OCI-LY1 (cell line): Measurements from ENCODE around the gene LSMEM2.

Experiments used
- H2AFZ ChIP-seq: fragments of 200-600 bp; sonication (generic), shearing (Covaris generic); 2 replicates; pipeline ENCODE4 v1.6.0; 2014; ENCODE audit warnings: antibody characterized with exemption, mild to moderate bottlenecking, low read length
- H3F3A ChIP-seq: fragments of 200-600 bp; sonication (generic), shearing (Covaris generic); 2 replicates; pipeline ENCODE4 v1.6.0; 2014; ENCODE audit warnings: mild to moderate bottlenecking, antibody characterized with exemption, low read length, moderate library complexity; ENCODE audit not compliant: insufficient read depth
- H3K27ac ChIP-seq: fragments of 200-600 bp; sonication (generic); 2 replicates; pipeline ENCODE4 v1.5.1; 2014; ENCODE audit warnings: low read length, mixed run types, mild to moderate bottlenecking, low read depth; ENCODE audit not compliant: poor library complexity, severe bottlenecking
- H3K27me3 ChIP-seq: fragments of 200-600 bp; sonication (generic); 2 replicates; pipeline ENCODE4 v1.6.0; 2014; ENCODE audit warnings: antibody characterized with exemption, mild to moderate bottlenecking, low read length, moderate library complexity; ENCODE audit not compliant: insufficient read depth
- H3K36me3 ChIP-seq: fragments of 200-600 bp; sonication (generic); 2 replicates; pipeline ENCODE4 v1.6.1; 2014; ENCODE audit warnings: mild to moderate bottlenecking, antibody characterized with exemption, low read length, moderate library complexity, mixed read lengths; ENCODE audit not compliant: insufficient read depth
- H3K4me1 ChIP-seq: fragments of 200-600 bp; sonication (generic); 2 replicates; pipeline ENCODE4 v1.5.1; 2014; ENCODE audit warnings: mild to moderate bottlenecking, low read length, moderate library complexity; ENCODE audit not compliant: insufficient read depth, severe bottlenecking
- H3K4me2 ChIP-seq: fragments of 200-600 bp; sonication (generic), shearing (Covaris generic); 2 replicates; pipeline ENCODE4 v1.6.1; 2014; ENCODE audit warnings: low read length
- H3K4me3 ChIP-seq: fragments of 200-600 bp; sonication (generic); 2 replicates; pipeline ENCODE4 v1.5.1; 2014; ENCODE audit warnings: low read length, low read depth, mild to moderate bottlenecking, mixed read lengths; ENCODE audit not compliant: poor library complexity, severe bottlenecking
- H3K79me2 ChIP-seq: fragments of 200-600 bp; shearing (Covaris generic); 2 replicates; pipeline ENCODE4 v1.6.1; 2016; ENCODE audit warnings: mixed run types, low read length, mixed read lengths; ENCODE audit not compliant: insufficient read depth
- H3K9ac ChIP-seq: fragments of 200-600 bp; sonication (generic), shearing (Covaris generic); 2 replicates; pipeline ENCODE4 v1.6.1; 2014; ENCODE audit warnings: mild to moderate bottlenecking, low read length, mixed read lengths
- H3K9me2 ChIP-seq: fragments of 200-600 bp; sonication (generic), shearing (Covaris generic); 2 replicates; pipeline ENCODE4 v1.6.1; 2014; ENCODE audit warnings: low read depth, mild to moderate bottlenecking, low read length, mixed read lengths
- H3K9me3 ChIP-seq: fragments of 200-600 bp; shearing (Covaris generic); 2 replicates; pipeline ENCODE4 v1.6.1; 2014; ENCODE audit warnings: low read length, mixed read lengths
- H4K20me1 ChIP-seq: fragments of 200-600 bp; sonication (generic), shearing (Covaris generic); 2 replicates; pipeline ENCODE4 v1.6.0; 2016; ENCODE audit warnings: mild to moderate bottlenecking, low read length; ENCODE audit not compliant: insufficient read depth
- EZH2 ChIP-seq: fragments of 200-600 bp; sonication (generic), shearing (Covaris generic); IDR thresholded peaks from 2 replicates; pipeline ENCODE4 v1.8.0; 2017; ENCODE audit warnings: borderline replicate concordance, mixed run types, mild to moderate bottlenecking, antibody characterized with exemption, low read length, moderate library complexity, mixed read lengths
- TF ChIP-seq, protein P1 (sequence below): fragments of 200-600 bp; sonication (generic), shearing (Covaris generic); IDR thresholded peaks from 2 replicates; pipeline ENCODE4 v1.5.1; 2017; ENCODE audit warnings: mild to moderate bottlenecking, antibody characterized with exemption, low read length, moderate library complexity, mixed read lengths

LSMEM2 gene

DNA sequence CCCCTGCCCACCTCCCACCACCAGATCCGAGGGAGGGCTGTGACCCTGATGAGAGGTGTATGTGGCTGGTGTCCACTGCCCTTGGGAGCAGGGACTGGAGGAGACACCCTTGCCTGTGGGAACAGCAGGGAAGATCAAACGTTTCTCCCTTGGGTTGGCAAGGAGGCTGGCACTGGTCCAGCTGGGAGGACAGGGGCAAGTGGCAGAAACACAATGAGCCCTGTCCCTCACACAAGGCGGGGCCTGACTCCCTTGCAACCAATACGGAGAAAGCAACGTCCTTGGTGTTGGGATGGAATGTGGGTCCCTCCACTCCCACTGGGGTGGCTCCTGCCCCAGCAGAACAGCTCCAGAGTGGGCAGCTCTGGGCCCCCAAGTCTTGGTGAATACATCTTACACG, 38.4 kb downstream of the LSMEM2 start:
- no peaks in the 10 kb centered on the region for H3K36me3 ChIP-seq
- no peaks in the 10 kb centered on the region for H3K9me3 ChIP-seq
- H3K9me2 ChIP-seq: no peaks in the 10 kb centered on the region
- no peak overlapping the region for H2AFZ ChIP-seq
- no peaks in the 10 kb centered on the region for H3F3A ChIP-seq
- peak overlapping the region; percentile 43; the same call in 1 of the 2 replicates for H3K9ac ChIP-seq
- peak overlapping the region; percentile 26 for H3K4me3 ChIP-seq
- H3K27me3 ChIP-seq: no peaks in the 10 kb centered on the region
- H4K20me1 ChIP-seq: no peaks in the 10 kb centered on the region
- peaks cover 45% of the 10 kb centered on the region for H3K4me1 ChIP-seq
- peak overlapping the region; percentile 55 for H3K4me2 ChIP-seq
- TF ChIP-seq, protein P1, sequence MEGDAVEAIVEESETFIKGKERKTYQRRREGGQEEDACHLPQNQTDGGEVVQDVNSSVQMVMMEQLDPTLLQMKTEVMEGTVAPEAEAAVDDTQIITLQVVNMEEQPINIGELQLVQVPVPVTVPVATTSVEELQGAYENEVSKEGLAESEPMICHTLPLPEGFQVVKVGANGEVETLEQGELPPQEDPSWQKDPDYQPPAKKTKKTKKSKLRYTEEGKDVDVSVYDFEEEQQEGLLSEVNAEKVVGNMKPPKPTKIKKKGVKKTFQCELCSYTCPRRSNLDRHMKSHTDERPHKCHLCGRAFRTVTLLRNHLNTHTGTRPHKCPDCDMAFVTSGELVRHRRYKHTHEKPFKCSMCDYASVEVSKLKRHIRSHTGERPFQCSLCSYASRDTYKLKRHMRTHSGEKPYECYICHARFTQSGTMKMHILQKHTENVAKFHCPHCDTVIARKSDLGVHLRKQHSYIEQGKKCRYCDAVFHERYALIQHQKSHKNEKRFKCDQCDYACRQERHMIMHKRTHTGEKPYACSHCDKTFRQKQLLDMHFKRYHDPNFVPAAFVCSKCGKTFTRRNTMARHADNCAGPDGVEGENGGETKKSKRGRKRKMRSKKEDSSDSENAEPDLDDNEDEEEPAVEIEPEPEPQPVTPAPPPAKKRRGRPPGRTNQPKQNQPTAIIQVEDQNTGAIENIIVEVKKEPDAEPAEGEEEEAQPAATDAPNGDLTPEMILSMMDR: no peak
- TF ChIP-seq EZH2: no peak
- H3K79me2 ChIP-seq: no peaks in the 10 kb centered on the region
- H3K27ac ChIP-seq: peak overlapping the region; percentile 69

DNA sequence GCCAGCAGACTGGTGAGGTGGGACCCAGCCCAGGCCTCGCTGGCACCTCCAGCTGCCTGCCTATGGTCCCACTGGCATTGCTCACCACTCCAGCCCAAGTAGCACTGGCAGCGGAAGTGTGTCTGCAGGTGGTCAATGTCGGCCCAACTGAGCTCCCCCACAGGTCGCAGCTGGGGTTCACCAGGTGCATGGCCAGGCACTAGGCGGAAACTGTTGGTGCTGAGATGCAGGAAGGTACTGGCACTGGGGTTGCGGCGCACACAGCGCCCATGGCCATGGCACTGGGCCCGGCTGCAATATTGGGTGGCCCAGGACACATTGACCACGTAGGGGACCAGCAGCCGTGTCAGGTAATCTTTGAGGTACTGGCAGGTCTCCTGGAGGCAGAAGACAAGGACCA, 39.3 kb downstream of the LSMEM2 start:
- no peaks in the 10 kb centered on the region for H3K79me2 ChIP-seq

DNA sequence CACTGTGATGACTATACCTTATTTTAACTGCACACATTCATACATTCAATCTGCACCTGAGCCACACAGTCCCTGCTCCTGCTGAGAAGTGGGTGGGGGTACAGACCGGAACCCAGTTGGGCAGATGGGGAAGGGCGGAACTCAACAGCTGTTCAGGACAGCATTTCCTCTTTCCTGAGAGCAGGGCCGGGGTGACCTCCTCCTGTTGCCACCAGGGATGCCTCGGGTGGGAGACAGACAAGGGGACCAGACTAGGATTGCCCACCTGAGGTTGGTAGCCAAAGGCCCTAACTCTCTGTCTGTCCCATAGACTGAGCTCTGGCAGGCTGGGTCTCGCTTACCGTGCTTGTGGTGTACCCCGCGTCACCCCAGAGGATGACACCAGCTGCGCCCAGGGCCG, 39.7 kb downstream of the LSMEM2 start:
- H3K4me1 ChIP-seq: peaks cover 53% of the 10 kb centered on the region
- no peaks in the 10 kb centered on the region for H3K9me2 ChIP-seq
- TF ChIP-seq, protein P1: no peak
- no peak for TF ChIP-seq EZH2
- H3K36me3 ChIP-seq: no peaks in the 10 kb centered on the region
- H3F3A ChIP-seq: no peaks in the 10 kb centered on the region
- H3K27me3 ChIP-seq: no peaks in the 10 kb centered on the region
- H4K20me1 ChIP-seq: no peaks in the 10 kb centered on the region
- peak overlapping the region; percentile 24 for H3K4me3 ChIP-seq
- peak overlapping the region; percentile 69 for H3K27ac ChIP-seq
- H3K79me2 ChIP-seq: no peaks in the 10 kb centered on the region
- H3K4me2 ChIP-seq: peak overlapping the region; percentile 48
- H3K9ac ChIP-seq: no peak overlapping the region; the same call in 1 of the 2 replicates
- no peak overlapping the region for H2AFZ ChIP-seq
- H3K9me3 ChIP-seq: no peaks in the 10 kb centered on the region

More for the DNA sequence above, 39.3 kb downstream of the LSMEM2 start:
- no peaks in the 10 kb centered on the region for H3K9me3 ChIP-seq
- no peaks in the 10 kb centered on the region for H3K9me2 ChIP-seq
- H4K20me1 ChIP-seq: no peaks in the 10 kb centered on the region
- no peaks in the 10 kb centered on the region for H3F3A ChIP-seq
- no peaks in the 10 kb centered on the region for H3K27me3 ChIP-seq
- H3K4me2 ChIP-seq: peak overlapping the region; percentile 48
- peak overlapping the region; percentile 69 for H3K27ac ChIP-seq
- H3K4me3 ChIP-seq: peak overlapping the region; percentile 24
- no peak overlapping the region for H2AFZ ChIP-seq
- peak overlapping the region; percentile 17; the same call in 1 of the 2 replicates for H3K9ac ChIP-seq
- H3K36me3 ChIP-seq: no peaks in the 10 kb centered on the region
- H3K4me1 ChIP-seq: peaks cover 53% of the 10 kb centered on the region
- TF ChIP-seq, protein P1: no peak
- TF ChIP-seq EZH2: no peak
